ENCODE measurements around the gene HDAC9. TPM values are rescaled to one million over a fixed set of nuclear protein-coding genes. Genes with fewer than 3 reads are reported as not detected.

HDAC9 gene
- total RNA-seq, 2 donors from 2014 or later = 1.5 to 4.0 TPM

DNA sequence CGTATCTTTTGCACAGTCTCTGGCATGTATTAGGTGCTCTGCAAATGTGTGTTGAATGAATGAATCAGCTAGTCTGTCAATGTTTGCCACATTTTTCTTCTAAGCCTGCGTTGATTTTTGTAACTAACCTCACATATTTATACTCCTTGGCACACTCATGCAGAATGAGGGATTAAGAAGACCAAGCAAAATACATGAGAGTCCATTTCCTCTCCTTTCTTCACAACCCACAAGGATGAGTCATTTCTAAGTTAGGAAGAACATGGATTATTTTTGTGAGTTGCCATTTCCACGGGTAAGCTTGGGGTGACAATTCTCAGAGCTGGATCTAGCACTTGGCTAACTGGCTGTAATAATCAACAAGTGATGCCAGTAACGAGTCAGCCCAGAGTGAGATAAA is 463.1 kb downstream of the HDAC9 start:
- H3K4me1 Mint-ChIP-seq = peaks cover 10% of the 10 kb centered on the region
- Histone ChIP-seq H3K9me3 (ENCODE audit: control insufficient read depth, low read length) (no peaks in the 10 kb centered on the region), H3K27ac (ENCODE audit: low read depth, low read length) (no peak overlapping the region), H3K27me3 (ENCODE audit: control insufficient read depth, insufficient read depth, low read length, poor library complexity, severe bottlenecking) (no peaks in the 10 kb centered on the region), H3K36me3 (ENCODE audit: control insufficient read depth, insufficient read depth, low read length) (no peaks in the 10 kb centered on the region), H3K9ac (ENCODE audit: extremely low read depth, low read length, poor library complexity, severe bottlenecking) (no peak overlapping the region), H3K4me3 (ENCODE audit: low read length) (no peak overlapping the region), H3K4me1 (ENCODE audit: control insufficient read depth, insufficient read depth, low read length) (peaks cover 8% of the 10 kb centered on the region)
- DNase-seq = no peak
- no peaks in the 10 kb centered on the region for H3K9me3 Mint-ChIP-seq
- peaks cover 5% of the 10 kb centered on the region for H3K27me3 Mint-ChIP-seq (ENCODE audit: insufficient read depth)
- no peak overlapping the region for H3K27ac Mint-ChIP-seq
- 94 to 100% methylated on average over 1 to 4 of the region's 4 CpGs for WGBS, 2 experiments (ENCODE audit: insufficient coverage in 1 of 2, insufficient read length in 1 of 2)
- TF ChIP-seq, protein P1, sequence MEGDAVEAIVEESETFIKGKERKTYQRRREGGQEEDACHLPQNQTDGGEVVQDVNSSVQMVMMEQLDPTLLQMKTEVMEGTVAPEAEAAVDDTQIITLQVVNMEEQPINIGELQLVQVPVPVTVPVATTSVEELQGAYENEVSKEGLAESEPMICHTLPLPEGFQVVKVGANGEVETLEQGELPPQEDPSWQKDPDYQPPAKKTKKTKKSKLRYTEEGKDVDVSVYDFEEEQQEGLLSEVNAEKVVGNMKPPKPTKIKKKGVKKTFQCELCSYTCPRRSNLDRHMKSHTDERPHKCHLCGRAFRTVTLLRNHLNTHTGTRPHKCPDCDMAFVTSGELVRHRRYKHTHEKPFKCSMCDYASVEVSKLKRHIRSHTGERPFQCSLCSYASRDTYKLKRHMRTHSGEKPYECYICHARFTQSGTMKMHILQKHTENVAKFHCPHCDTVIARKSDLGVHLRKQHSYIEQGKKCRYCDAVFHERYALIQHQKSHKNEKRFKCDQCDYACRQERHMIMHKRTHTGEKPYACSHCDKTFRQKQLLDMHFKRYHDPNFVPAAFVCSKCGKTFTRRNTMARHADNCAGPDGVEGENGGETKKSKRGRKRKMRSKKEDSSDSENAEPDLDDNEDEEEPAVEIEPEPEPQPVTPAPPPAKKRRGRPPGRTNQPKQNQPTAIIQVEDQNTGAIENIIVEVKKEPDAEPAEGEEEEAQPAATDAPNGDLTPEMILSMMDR (conservative IDR thresholded peaks at IDR 0.05) = no peak
- no peaks in the 10 kb centered on the region for H3K36me3 Mint-ChIP-seq (ENCODE audit: low read depth)
- no peak overlapping the region for H3K4me3 Mint-ChIP-seq

DNA sequence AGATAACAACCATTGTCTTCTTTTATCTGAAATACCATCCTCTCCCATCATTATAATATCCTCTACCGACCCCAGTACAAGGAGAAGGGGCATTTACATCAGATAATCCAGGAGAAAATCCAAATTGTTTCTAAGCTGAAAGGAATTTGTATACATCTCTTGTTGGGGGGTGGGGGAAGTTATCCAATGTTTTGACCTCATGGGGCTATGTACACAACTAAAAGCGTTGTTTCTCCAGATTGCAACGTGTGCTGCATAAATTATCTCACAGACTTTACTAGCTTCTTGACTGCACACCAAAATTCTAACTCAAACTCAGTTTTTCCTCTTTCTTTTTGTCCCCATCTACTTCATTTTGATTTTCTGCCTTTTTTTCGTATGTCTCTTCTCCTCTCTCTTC is 465.2 kb downstream of the HDAC9 start:
- no peaks in the 10 kb centered on the region for H3K9me3 Mint-ChIP-seq
- peaks cover 25% of the 10 kb centered on the region for H3K4me1 Mint-ChIP-seq
- Histone ChIP-seq H3K4me1 (ENCODE audit: control insufficient read depth, insufficient read depth, low read length) (no peaks in the 10 kb centered on the region), H3K36me3 (ENCODE audit: control insufficient read depth, insufficient read depth, low read length) (no peaks in the 10 kb centered on the region), H3K27me3 (ENCODE audit: control insufficient read depth, insufficient read depth, low read length, poor library complexity, severe bottlenecking) (peaks cover 3% of the 10 kb centered on the region), H3K9ac (ENCODE audit: extremely low read depth, low read length, poor library complexity, severe bottlenecking) (no peak overlapping the region), H3K27ac (ENCODE audit: low read depth, low read length) (no peak overlapping the region), H3K9me3 (ENCODE audit: control insufficient read depth, low read length) (no peaks in the 10 kb centered on the region), H3K4me3 (ENCODE audit: low read length) (no peak overlapping the region)
- no peak overlapping the region for H3K4me3 Mint-ChIP-seq
- DNase-seq = no peak
- H3K27me3 Mint-ChIP-seq (ENCODE audit: insufficient read depth) = peaks cover 7% of the 10 kb centered on the region
- 73 to 86% methylated on average over 2 to 4 of the region's 4 CpGs for WGBS, 2 experiments (ENCODE audit: insufficient coverage in 1 of 2, insufficient read length in 1 of 2)
- TF ChIP-seq, protein P1 (conservative IDR thresholded peaks at IDR 0.05) = no peak
- H3K36me3 Mint-ChIP-seq (ENCODE audit: low read depth) = no peaks in the 10 kb centered on the region
- no peak overlapping the region for H3K27ac Mint-ChIP-seq

DNA sequence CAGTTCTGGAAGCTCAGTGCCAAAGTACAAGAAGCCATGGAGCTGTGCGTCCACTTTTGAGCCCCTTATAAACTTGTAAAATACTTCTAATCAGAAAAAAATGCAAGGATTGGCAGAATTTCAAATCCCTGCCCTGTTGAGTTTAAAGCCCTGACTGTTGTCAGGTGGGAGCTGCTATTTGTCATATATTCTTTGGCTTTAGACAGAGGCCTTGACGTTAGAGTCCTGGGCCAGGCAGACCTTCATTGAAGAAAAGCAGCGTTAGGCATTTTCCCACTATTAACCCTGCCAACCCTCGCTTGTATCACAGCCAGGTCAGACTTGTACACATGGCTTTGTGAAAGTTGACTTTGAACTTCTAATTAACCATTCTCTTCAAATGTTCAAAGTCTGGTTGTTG is 466.5 kb downstream of the HDAC9 start:
- Histone ChIP-seq H3K9me3 (ENCODE audit: control insufficient read depth, low read length) (no peaks in the 10 kb centered on the region), H3K4me1 (ENCODE audit: control insufficient read depth, insufficient read depth, low read length) (no peaks in the 10 kb centered on the region), H3K27ac (ENCODE audit: low read depth, low read length) (no peak overlapping the region), H3K9ac (ENCODE audit: extremely low read depth, low read length, poor library complexity, severe bottlenecking) (no peak overlapping the region), H3K4me3 (ENCODE audit: low read length) (no peak overlapping the region), H3K27me3 (ENCODE audit: control insufficient read depth, insufficient read depth, low read length, poor library complexity, severe bottlenecking) (peaks cover 12% of the 10 kb centered on the region), H3K36me3 (ENCODE audit: control insufficient read depth, insufficient read depth, low read length) (no peaks in the 10 kb centered on the region)
- no peak for DNase-seq
- TF ChIP-seq, protein P1 (conservative IDR thresholded peaks at IDR 0.05) = no peak
- H3K4me3 Mint-ChIP-seq = no peak overlapping the region
- no peak overlapping the region for H3K27ac Mint-ChIP-seq
- WGBS, 2 experiments (ENCODE audit: insufficient coverage in 1 of 2, insufficient read length in 1 of 2) = 91 to 94% methylated on average over 2 to 4 of the region's 4 CpGs
- peaks cover 7% of the 10 kb centered on the region for H3K27me3 Mint-ChIP-seq (ENCODE audit: insufficient read depth)
- no peaks in the 10 kb centered on the region for H3K9me3 Mint-ChIP-seq
- peaks cover 25% of the 10 kb centered on the region for H3K4me1 Mint-ChIP-seq
- no peaks in the 10 kb centered on the region for H3K36me3 Mint-ChIP-seq (ENCODE audit: low read depth)
